Endothelial cell (in vitro differentiated cells): ENCODE results near the gene PGA5. TPM values are rescaled to one million over a fixed set of nuclear protein-coding genes. Genes with fewer than 3 reads are reported as not detected.

ENCODE experiments used
- DNase-seq: peaks from one replicate; pipeline ENCODE4 v3.0.0; 2021; ENCODE audit warnings: low spot score
- H3K27ac Mint-ChIP-seq: one replicate; pipeline ENCODE4 v1.8.0; 2021; ENCODE audit warnings: mixed read lengths, inconsistent platforms; ENCODE audit not compliant: unreplicated experiment
- H3K27me3 Mint-ChIP-seq: one replicate; pipeline ENCODE4 v1.8.0; 2021; ENCODE audit warnings: mild to moderate bottlenecking, moderate library complexity, mixed read lengths, inconsistent platforms; ENCODE audit not compliant: unreplicated experiment
- H3K36me3 Mint-ChIP-seq: one replicate; pipeline ENCODE4 v1.8.0; 2021; ENCODE audit warnings: mild to moderate bottlenecking, low read depth, mixed read lengths, inconsistent platforms; ENCODE audit not compliant: unreplicated experiment
- H3K4me1 Mint-ChIP-seq: one replicate; pipeline ENCODE4 v1.8.0; 2021; ENCODE audit warnings: mild to moderate bottlenecking, mixed read lengths, inconsistent platforms; ENCODE audit not compliant: unreplicated experiment
- H3K4me3 Mint-ChIP-seq: one replicate; pipeline ENCODE4 v1.8.0; 2021; ENCODE audit warnings: mild to moderate bottlenecking, mixed read lengths, inconsistent platforms; ENCODE audit not compliant: unreplicated experiment
- H3K9me3 Mint-ChIP-seq: one replicate; pipeline ENCODE4 v1.8.0; 2021; ENCODE audit warnings: mixed read lengths, inconsistent platforms; ENCODE audit not compliant: unreplicated experiment
- CTCF ChIP-seq: fragments of 200-600 bp; sonication (generic); IDR thresholded peaks from one replicate; pipeline ENCODE4 v1.5.0; 2021; ENCODE audit warnings: antibody characterized with exemption; ENCODE audit not compliant: unreplicated experiment
- total RNA-seq: library from RNA; stranded (reverse); fragmentation: NEBNext Ultra II Directional; extraction: Animal tissue kit (Norgen Biotek cat#: 25700); gene quantifications from one replicate; pipeline ENCODE4 v1.2.1, GENCODE V29; 2021; ENCODE audit not compliant: unreplicated experiment

The PGA5 gene
- total RNA-seq, 1 donor from 2014 or later: 1.2 TPM

- no peaks in the 10 kb centered on the region for H3K9me3 Mint-ChIP-seq
- no peak for DNase-seq
- H3K27ac Mint-ChIP-seq: no peak overlapping the region
- peaks cover 20% of the 10 kb centered on the region for H3K27me3 Mint-ChIP-seq
- H3K36me3 Mint-ChIP-seq: peaks cover 31% of the 10 kb centered on the region
- H3K4me3 Mint-ChIP-seq: peak overlapping the region; percentile 88
- TF ChIP-seq CTCF: no peak
- H3K4me1 Mint-ChIP-seq: peaks cover 44% of the 10 kb centered on the region
Observed at GRCh38 chr11:61295596-61295926, 54.6 kb downstream of the PGA5 start.

- DNase-seq: no peak
- no peaks in the 10 kb centered on the region for H3K9me3 Mint-ChIP-seq
- peaks cover 18% of the 10 kb centered on the region for H3K27me3 Mint-ChIP-seq
- H3K4me1 Mint-ChIP-seq: peaks cover 43% of the 10 kb centered on the region
- peaks cover 48% of the 10 kb centered on the region for H3K36me3 Mint-ChIP-seq
- peak overlapping the region; percentile 98 for H3K27ac Mint-ChIP-seq
- H3K4me3 Mint-ChIP-seq: peak overlapping the region; percentile 73
- no peak for TF ChIP-seq CTCF
Observed at GRCh38 chr11:61297341-61297740, 56.4 kb downstream of the PGA5 start.

- Mint-ChIP-seq H3K9me3 (no peaks in the 10 kb centered on the region), H3K4me1 (peaks cover 40% of the 10 kb centered on the region), H3K27ac (peak overlapping the region; percentile 98), H3K27me3 (peaks cover 15% of the 10 kb centered on the region), H3K36me3 (peaks cover 49% of the 10 kb centered on the region), H3K4me3 (peak overlapping the region; percentile 71)
- TF ChIP-seq CTCF: no peak
- no peak for DNase-seq
Observed at GRCh38 chr11:61297746-61298145, 56.8 kb downstream of the PGA5 start.

GRCh38 chr11:61298663-61299244 is 57.8 kb downstream of the PGA5 start:
- H3K36me3 Mint-ChIP-seq: peaks cover 53% of the 10 kb centered on the region
- no peak for TF ChIP-seq CTCF
- peak overlapping the region; percentile 42 for H3K4me3 Mint-ChIP-seq
- no peak for DNase-seq
- no peaks in the 10 kb centered on the region for H3K9me3 Mint-ChIP-seq
- peak overlapping the region; percentile 42 for H3K27ac Mint-ChIP-seq
- peaks cover 9% of the 10 kb centered on the region for H3K27me3 Mint-ChIP-seq
- H3K4me1 Mint-ChIP-seq: peaks cover 34% of the 10 kb centered on the region

Other genes starting within 250 kb of the PGA5 start
- not detected for gene CD5, start 138.7 kb upstream of the PGA5 start, total RNA-seq
- gene VPS37C, start 79.7 kb upstream of the PGA5 start, total RNA-seq: 23.9 TPM
- gene PGA3, start 37.7 kb upstream of the PGA5 start, total RNA-seq: 0.80 TPM
- 0.64 TPM for gene PGA4, start 18.8 kb upstream of the PGA5 start, total RNA-seq
- gene VWCE, start 54.1 kb downstream of the PGA5 start, total RNA-seq: 25.3 TPM
- gene DDB1, start 91.9 kb downstream of the PGA5 start, total RNA-seq: 239 TPM
- 53.1 TPM for gene TKFC, start 92.1 kb downstream of the PGA5 start, total RNA-seq
- gene CYB561A3, start 120.7 kb downstream of the PGA5 start, total RNA-seq: 21.6 TPM
- gene TMEM138, start 121.2 kb downstream of the PGA5 start, total RNA-seq: 18.8 TPM
- gene TMEM216, start 151.4 kb downstream of the PGA5 start, total RNA-seq: 11.6 TPM
- gene CPSF7, start 188.8 kb downstream of the PGA5 start, total RNA-seq: 79.5 TPM
- gene SDHAF2, start 188.9 kb downstream of the PGA5 start, total RNA-seq: 47.2 TPM